HCT116 (cell line): ENCODE results near the gene GRK5. TPM values are rescaled to one million over a fixed set of nuclear protein-coding genes. Genes with fewer than 3 reads are reported as not detected.

Source experiments
- ATAC-seq: fragments of 200-7000 bp; cut with Tn5 transposase; 2 replicates; pipeline ENCODE4 v1.9.1; 2020; ENCODE audit warnings: mild to moderate bottlenecking, moderate library complexity
- BruUV-seq: library from RNA; stranded (reverse); fragments of 400-500 nt; replicated peaks from 2 replicates; lab custom pipeline; 2021; lab: Mats Ljungman, UMichigan
- CTCF ChIA-PET: fragments of 300-600 bp; sonication (Branson Sonifier 250); formaldehyde crosslinking; loops from one replicate; lab custom pipeline; 2021; ENCODE audit warnings: antibody characterized with exemption; lab: Charles Lee
- POLR2A ChIA-PET: fragments of 300-600, 350-600 bp; sonication (Branson Sonifier 250); formaldehyde crosslinking; loops from one replicate; lab custom pipeline; 2021; ENCODE audit warnings: antibody characterized with exemption; lab: Charles Lee
- RAD21 ChIA-PET, 2 experiments: fragments of 300-600 bp; sonication (Branson Sonifier 250); formaldehyde crosslinking; loops; one replicate each; lab custom pipeline; 2023; ENCODE audit warnings: low total read pairs in 2 of 2; ENCODE audit not compliant: uncharacterized antibody in 2 of 2, unreplicated experiment in 2 of 2, low non-redundant PET in 1 of 2; lab: Charles Lee
- DNase-seq: peaks from one replicate; pipeline ENCODE4 v3.0.0-alpha.2; 2010; ENCODE audit warnings: low read depth, low spot score
- H2AFZ ChIP-seq: fragments of 200-600 bp; shearing (Covaris generic), sonication (generic); 2 replicates; pipeline ENCODE4 v1.6.1; 2017; ENCODE audit warnings: low read depth, mixed run types, mixed read lengths, antibody characterized with exemption, low read length; ENCODE audit not compliant: poor library complexity, severe bottlenecking
- H3K27ac ChIP-seq: 2 replicates; pipeline ENCODE4 v1.5.1; 2012; ENCODE audit warnings: low read depth, low read length
- H3K27me3 ChIP-seq: fragments of 200-600 bp; sonication (generic); 2 replicates; pipeline ENCODE4 v1.6.1; 2016; ENCODE audit warnings: mixed run types, low read length, mixed read lengths; ENCODE audit not compliant: insufficient read depth
- H3K36me3 ChIP-seq, 2 experiments: fragments of 200-500 bp in 1 of 2; fragments of 200-600 bp in 1 of 2; sonication (Bioruptor generic) in 1 of 2; sonication (generic) in 1 of 2; 2 replicates each; pipeline versions ENCODE4 v1.5.1 to v1.6.1; 2014 to 2016; ENCODE audit warnings: low read length in 2 of 2, inconsistent platforms in 1 of 2, mixed read lengths in 1 of 2, mixed run types in 1 of 2; ENCODE audit not compliant: insufficient read depth in 2 of 2, control insufficient read depth in 1 of 2
- H3K4me1 ChIP-seq, 2 experiments: fragments of 200-600 bp in 1 of 2; sonication (generic) in 1 of 2; 2 replicates each; pipeline versions ENCODE4 v1.5.1 to v1.6.1; 2012 to 2017; ENCODE audit warnings: low read length in 2 of 2, inconsistent platforms in 1 of 2, mild to moderate bottlenecking in 1 of 2, mixed read lengths in 1 of 2, mixed run types in 1 of 2, moderate library complexity in 1 of 2; ENCODE audit not compliant: insufficient read depth in 2 of 2, control insufficient read depth in 1 of 2
- H3K4me2 ChIP-seq: fragments of 200-600 bp; sonication (generic); 2 replicates; pipeline ENCODE4 v1.6.1; 2017; ENCODE audit warnings: mixed run types, low read length, mixed read lengths
- H3K4me3 ChIP-seq, 2 experiments: fragments of 200-600 bp in 1 of 2; sonication (generic) in 1 of 2; replicated peaks in 1 of 2; 2 replicates each; pipeline ENCODE4 v1.5.1; 2011 to 2016; ENCODE audit warnings: low read length in 2 of 2, control low read depth in 1 of 2, low read depth in 1 of 2, mild to moderate bottlenecking in 1 of 2, mixed read lengths in 1 of 2, mixed run types in 1 of 2
- H3K79me2 ChIP-seq: fragments of 200-600 bp; sonication (generic); 2 replicates; pipeline ENCODE4 v1.6.1; 2017; ENCODE audit warnings: mild to moderate bottlenecking, mixed run types, low read length, moderate library complexity, mixed read lengths; ENCODE audit not compliant: insufficient read depth
- H3K9ac ChIP-seq: fragments of 200-600 bp; sonication (generic); 2 replicates; pipeline ENCODE4 v1.6.1; 2016; ENCODE audit warnings: low read length, mixed read lengths
- H3K9me2 ChIP-seq: fragments of 200-600 bp; sonication (generic), shearing (Covaris generic); 2 replicates; pipeline ENCODE4 v1.6.1; 2017; ENCODE audit warnings: mixed run types, mild to moderate bottlenecking, moderate library complexity; ENCODE audit not compliant: insufficient read depth
- H3K9me3 ChIP-seq, 2 experiments: fragments of 200-500 bp in 1 of 2; fragments of 200-600 bp in 1 of 2; sonication (Bioruptor generic) in 1 of 2; sonication (generic) in 1 of 2; 2 replicates each; pipeline ENCODE4 v1.6.1; 2014 to 2017; ENCODE audit warnings: low read length in 2 of 2, mixed read lengths in 2 of 2, inconsistent platforms in 1 of 2, low read depth in 1 of 2, mild to moderate bottlenecking in 1 of 2, mixed run types in 1 of 2, moderate library complexity in 1 of 2; ENCODE audit not compliant: control insufficient read depth in 1 of 2, insufficient read depth in 1 of 2
- H4K20me1 ChIP-seq: fragments of 200-600 bp; sonication (generic), shearing (Covaris generic); 2 replicates; pipeline ENCODE4 v1.6.1; 2017; ENCODE audit warnings: mixed run types, mild to moderate bottlenecking, moderate library complexity; ENCODE audit not compliant: insufficient read depth
- CBX3 ChIP-seq: IDR thresholded peaks from 2 replicates; pipeline ENCODE4 v1.6.1; 2012; ENCODE audit warnings: low read depth
- EZH2 ChIP-seq: fragments of 200-600 bp; sonication (generic); IDR thresholded peaks from 2 replicates; pipeline ENCODE4 v1.6.1; 2017; ENCODE audit warnings: antibody characterized with exemption, mixed run types
- EZH2phosphoT487 ChIP-seq: fragments of 200-600 bp; IDR thresholded peaks from 2 replicates; pipeline ENCODE4 v1.6.1; 2018; ENCODE audit warnings: antibody characterized with exemption, borderline replicate concordance
- FOSL1 ChIP-seq: IDR thresholded peaks from 2 replicates; pipeline ENCODE4 v1.6.1; 2012; ENCODE audit warnings: low read depth
- JUND ChIP-seq: IDR thresholded peaks from 2 replicates; pipeline ENCODE4 v1.6.1; 2012
- MAX ChIP-seq: IDR thresholded peaks from 2 replicates; pipeline ENCODE4 v1.6.1; 2012
- POLR2AphosphoS5 ChIP-seq: IDR thresholded peaks from 2 replicates; pipeline ENCODE4 v1.6.1; 2011; ENCODE audit warnings: mild to moderate bottlenecking, low read depth, low read length, moderate library complexity
- SIN3A ChIP-seq: IDR thresholded peaks from 2 replicates; pipeline ENCODE4 v1.6.1; 2012; ENCODE audit warnings: low read depth
- SP1 ChIP-seq: IDR thresholded peaks from 2 replicates; pipeline ENCODE4 v1.6.1; 2012; ENCODE audit warnings: low read depth
- SRF ChIP-seq: IDR thresholded peaks from 2 replicates; pipeline ENCODE4 v1.6.1; 2012; ENCODE audit warnings: low read depth
- TCF7L2 ChIP-seq: IDR thresholded peaks from 2 replicates; pipeline ENCODE4 v1.7.0; 2011; ENCODE audit warnings: borderline replicate concordance, inconsistent platforms; ENCODE audit not compliant: insufficient read depth, insufficient read length; ENCODE audit errors: extremely low read depth
- YY1 ChIP-seq: IDR thresholded peaks from 2 replicates; pipeline ENCODE4 v1.6.1; 2011; ENCODE audit warnings: low read length, low read depth, moderate library complexity, mild to moderate bottlenecking; ENCODE audit not compliant: insufficient replicate concordance; ENCODE audit errors: extremely low read depth
- ZFX ChIP-seq: fragments of 450-650 bp; IDR thresholded peaks from 2 replicates; pipeline ENCODE4 v1.6.1; 2017
- ZNF274 ChIP-seq: fragments of 200-500 bp; sonication (Bioruptor generic); IDR thresholded peaks from 2 replicates; pipeline ENCODE4 v1.6.1; 2014; ENCODE audit warnings: mild to moderate bottlenecking, low read depth, low read length, inconsistent platforms
- intact Hi-C: fragments of 100-400 bp; cut with micrococcal nuclease; formaldehyde crosslinking; loops from 2 replicates; pipeline ENCODE4 v1.10.0; 2022
- total RNA-seq: library from RNA; stranded (reverse); gene quantifications from one replicate; pipeline ENCODE4 v1.2.1, GENCODE V29; 2021; ENCODE audit not compliant: unreplicated experiment
- TF ChIP-seq, protein P1 (sequence below), 3 experiments: fragments of 200-600 bp in 1 of 3; sonication (generic) in 1 of 3; IDR thresholded peaks in 2 of 3; conservative IDR thresholded peaks in 1 of 3; 2 replicates each; pipeline ENCODE4 v1.5.1; 2012 to 2017; ENCODE audit warnings: low read depth in 2 of 3, low read length in 2 of 3, antibody characterized with exemption in 1 of 3, borderline replicate concordance in 1 of 3, control low read depth in 1 of 3, mild to moderate bottlenecking in 1 of 3, mixed read lengths in 1 of 3, mixed run types in 1 of 3, moderate library complexity in 1 of 3; ENCODE audit not compliant: insufficient read depth in 1 of 3
- TF ChIP-seq, protein P2 (sequence below): IDR thresholded peaks from 2 replicates; pipeline ENCODE4 v1.6.1; 2012; ENCODE audit warnings: low read depth

Gene GRK5
- total RNA-seq, 1 experiment from 2014 or later = 7.3 TPM

- DNase-seq = no peak
- H3K27me3 ChIP-seq = no peaks in the 10 kb centered on the region
- no TSS peak for BruUV-seq
- no peak overlapping the region for H3K4me2 ChIP-seq
- H3K79me2 ChIP-seq = no peaks in the 10 kb centered on the region
- TF ChIP-seq CBX3 (no peak), ZNF274 (no peak), ZFX (no peak), JUND (no peak), SP1 (no peak), POLR2AphosphoS5 (no peak), EZH2phosphoT487 (no peak), SIN3A (no peak), TCF7L2 (no peak), SRF (no peak), YY1 (no peak), EZH2 (no peak), FOSL1 (no peak), MAX (no peak)
- TF ChIP-seq, protein P1, sequence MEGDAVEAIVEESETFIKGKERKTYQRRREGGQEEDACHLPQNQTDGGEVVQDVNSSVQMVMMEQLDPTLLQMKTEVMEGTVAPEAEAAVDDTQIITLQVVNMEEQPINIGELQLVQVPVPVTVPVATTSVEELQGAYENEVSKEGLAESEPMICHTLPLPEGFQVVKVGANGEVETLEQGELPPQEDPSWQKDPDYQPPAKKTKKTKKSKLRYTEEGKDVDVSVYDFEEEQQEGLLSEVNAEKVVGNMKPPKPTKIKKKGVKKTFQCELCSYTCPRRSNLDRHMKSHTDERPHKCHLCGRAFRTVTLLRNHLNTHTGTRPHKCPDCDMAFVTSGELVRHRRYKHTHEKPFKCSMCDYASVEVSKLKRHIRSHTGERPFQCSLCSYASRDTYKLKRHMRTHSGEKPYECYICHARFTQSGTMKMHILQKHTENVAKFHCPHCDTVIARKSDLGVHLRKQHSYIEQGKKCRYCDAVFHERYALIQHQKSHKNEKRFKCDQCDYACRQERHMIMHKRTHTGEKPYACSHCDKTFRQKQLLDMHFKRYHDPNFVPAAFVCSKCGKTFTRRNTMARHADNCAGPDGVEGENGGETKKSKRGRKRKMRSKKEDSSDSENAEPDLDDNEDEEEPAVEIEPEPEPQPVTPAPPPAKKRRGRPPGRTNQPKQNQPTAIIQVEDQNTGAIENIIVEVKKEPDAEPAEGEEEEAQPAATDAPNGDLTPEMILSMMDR (IDR thresholded peaks at IDR 0.05 in 2 of 3, conservative IDR thresholded peaks at IDR 0.05 in 1 of 3; ENCODE audit: borderline replicate concordance in 1 of 3, insufficient read depth in 1 of 3, low read depth in 2 of 3, low read length in 2 of 3) = no peak
- TF ChIP-seq, protein P2, sequence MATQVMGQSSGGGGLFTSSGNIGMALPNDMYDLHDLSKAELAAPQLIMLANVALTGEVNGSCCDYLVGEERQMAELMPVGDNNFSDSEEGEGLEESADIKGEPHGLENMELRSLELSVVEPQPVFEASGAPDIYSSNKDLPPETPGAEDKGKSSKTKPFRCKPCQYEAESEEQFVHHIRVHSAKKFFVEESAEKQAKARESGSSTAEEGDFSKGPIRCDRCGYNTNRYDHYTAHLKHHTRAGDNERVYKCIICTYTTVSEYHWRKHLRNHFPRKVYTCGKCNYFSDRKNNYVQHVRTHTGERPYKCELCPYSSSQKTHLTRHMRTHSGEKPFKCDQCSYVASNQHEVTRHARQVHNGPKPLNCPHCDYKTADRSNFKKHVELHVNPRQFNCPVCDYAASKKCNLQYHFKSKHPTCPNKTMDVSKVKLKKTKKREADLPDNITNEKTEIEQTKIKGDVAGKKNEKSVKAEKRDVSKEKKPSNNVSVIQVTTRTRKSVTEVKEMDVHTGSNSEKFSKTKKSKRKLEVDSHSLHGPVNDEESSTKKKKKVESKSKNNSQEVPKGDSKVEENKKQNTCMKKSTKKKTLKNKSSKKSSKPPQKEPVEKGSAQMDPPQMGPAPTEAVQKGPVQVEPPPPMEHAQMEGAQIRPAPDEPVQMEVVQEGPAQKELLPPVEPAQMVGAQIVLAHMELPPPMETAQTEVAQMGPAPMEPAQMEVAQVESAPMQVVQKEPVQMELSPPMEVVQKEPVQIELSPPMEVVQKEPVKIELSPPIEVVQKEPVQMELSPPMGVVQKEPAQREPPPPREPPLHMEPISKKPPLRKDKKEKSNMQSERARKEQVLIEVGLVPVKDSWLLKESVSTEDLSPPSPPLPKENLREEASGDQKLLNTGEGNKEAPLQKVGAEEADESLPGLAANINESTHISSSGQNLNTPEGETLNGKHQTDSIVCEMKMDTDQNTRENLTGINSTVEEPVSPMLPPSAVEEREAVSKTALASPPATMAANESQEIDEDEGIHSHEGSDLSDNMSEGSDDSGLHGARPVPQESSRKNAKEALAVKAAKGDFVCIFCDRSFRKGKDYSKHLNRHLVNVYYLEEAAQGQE = no peak
- ChIA-PET RAD21 (no interaction called here), POLR2A (no interaction called here), CTCF (interaction anchor here (1.4 kb wide), 1 partner anchor 56 kb away, joined by 4 read pairs; no protein-coding TSS in a partner anchor)
- no peak overlapping the region for H2AFZ ChIP-seq
- H3K9me3 ChIP-seq = no peaks in the 10 kb centered on the region
- no peak for ATAC-seq
- H3K9me2 ChIP-seq = no peaks in the 10 kb centered on the region
- H4K20me1 ChIP-seq = no peaks in the 10 kb centered on the region
- H3K27ac ChIP-seq = no peak overlapping the region
- H3K9ac ChIP-seq = no peak overlapping the region
- peaks cover 28 to 55% of the 10 kb centered on the region in 2 experiments for H3K4me1 ChIP-seq
- H3K36me3 ChIP-seq = no peaks in the 10 kb centered on the region
- H3K4me3 ChIP-seq = no peak overlapping the region
- intact Hi-C loops = no loop called here
Observed at GRCh38 chr10:119265691-119266090, 58.3 kb downstream of the GRK5 start.
